ENCODE measurements around the gene RNF128. TPM values are rescaled to one million over a fixed set of nuclear protein-coding genes. Genes with fewer than 3 reads are reported as not detected.

Gene RNF128
- total and polyA plus RNA-seq, 2 donors (not counting 1 experiment from before 2014, with no cell fraction given), result not detected

GRCh38 chrX:106718709-106719108 is 7.8 kb upstream of the RNF128 start:
- H3K4me1 ChIP-seq (ENCODE audit: control insufficient read depth in 2 of 2, insufficient read depth in 2 of 2, low read length in 2 of 2), result no peaks in the 10 kb centered on the region
- H3K36me3 ChIP-seq (replicated peaks in 1 of 2; ENCODE audit: control extremely low read depth in 1 of 2, control insufficient read depth in 1 of 2, extremely low read depth in 1 of 2, insufficient read depth in 2 of 2, low read length in 1 of 2), result no peaks in the 10 kb centered on the region
- Mint-ChIP-seq H3K4me3 (no peak overlapping the region), H3K27me3 (peaks cover 3% of the 10 kb centered on the region), H3K4me1 (no peaks in the 10 kb centered on the region), H3K9me3 (ENCODE audit: insufficient read depth) (no peaks in the 10 kb centered on the region), H3K27ac (no peak overlapping the region)
- intact Hi-C loops (cut with micrococcal nuclease), result no loop called here
- no peak for TF ChIP-seq EZH2 (IDR thresholded peaks at IDR 0.05; ENCODE audit: borderline replicate concordance, insufficient read depth, low read depth, low read length, poor library complexity, severe bottlenecking)
- TF ChIP-seq CTCF (IDR thresholded peaks at IDR 0.05), result no peak
- no CpG with 5 or more reads among the region's 4 CpGs for WGBS (ENCODE audit: insufficient coverage)
- no peak for DNase-seq
- H3K79me2 ChIP-seq (ENCODE audit: control insufficient read depth, insufficient read depth, low read length), result no peaks in the 10 kb centered on the region
- no peak for ATAC-seq (ENCODE audit: low read depth)
- no peaks in the 10 kb centered on the region for H3K9me3 ChIP-seq (ENCODE audit: control extremely low read depth in 1 of 3, control insufficient read depth in 2 of 3, insufficient read depth in 1 of 3, low read length in 2 of 3)
- H3K9ac ChIP-seq (ENCODE audit: low read length), result no peak overlapping the region
- no peaks in the 10 kb centered on the region for H3K27me3 ChIP-seq (replicated peaks in 1 of 4; ENCODE audit: control extremely low read depth in 1 of 4, control insufficient read depth in 3 of 4, insufficient read depth in 4 of 4, low read length in 3 of 4)
- H3K4me2 ChIP-seq (replicated peaks; ENCODE audit: low read depth, low read length, poor library complexity, severe bottlenecking), result no peak overlapping the region
- ChIA-PET POLR2A (no interaction called here), CTCF (no interaction called here)
- no peaks in the 10 kb centered on the region for H4K20me1 ChIP-seq (ENCODE audit: control insufficient read depth, insufficient read depth, low read length, poor library complexity, severe bottlenecking)
- no peak overlapping the region for H3K27ac ChIP-seq (ENCODE audit: low read length in 2 of 2)
- H2AFZ ChIP-seq (ENCODE audit: insufficient read depth, low read depth, low read length, poor library complexity, severe bottlenecking), result no peak overlapping the region
- no peak overlapping the region for H3K4me3 ChIP-seq (ENCODE audit: control extremely low read depth in 1 of 5, extremely low read depth in 1 of 5, insufficient read depth in 1 of 5, low read depth in 2 of 5, low read length in 4 of 5)

GRCh38 chrX:106725931-106726330 is 570 bp upstream of the RNF128 start:
- H3K4me2 ChIP-seq (replicated peaks; ENCODE audit: low read depth, low read length, poor library complexity, severe bottlenecking), result peak overlapping the region; percentile 30
- Mint-ChIP-seq H3K27ac (no peak overlapping the region), H3K4me3 (peak overlapping the region; percentile 40), H3K9me3 (ENCODE audit: insufficient read depth) (no peaks in the 10 kb centered on the region), H3K27me3 (peaks cover 20% of the 10 kb centered on the region), H3K4me1 (peaks cover 9% of the 10 kb centered on the region)
- H3K4me1 ChIP-seq (ENCODE audit: control insufficient read depth in 2 of 2, insufficient read depth in 2 of 2, low read length in 2 of 2), result no peaks in the 10 kb centered on the region
- no peak overlapping the region for H3K9ac ChIP-seq (ENCODE audit: low read length)
- H3K79me2 ChIP-seq (ENCODE audit: control insufficient read depth, insufficient read depth, low read length), result no peaks in the 10 kb centered on the region
- WGBS (ENCODE audit: insufficient coverage), result 0% methylated on average over 1 of the region's 8 CpGs
- no peaks in the 10 kb centered on the region for H3K9me3 ChIP-seq (ENCODE audit: control extremely low read depth in 1 of 3, control insufficient read depth in 2 of 3, insufficient read depth in 1 of 3, low read length in 2 of 3)
- no peak overlapping the region for H3K4me3 ChIP-seq (ENCODE audit: control extremely low read depth in 1 of 5, extremely low read depth in 1 of 5, insufficient read depth in 1 of 5, low read depth in 2 of 5, low read length in 4 of 5)
- TF ChIP-seq CTCF (IDR thresholded peaks at IDR 0.05) (no peak), EZH2 (IDR thresholded peaks at IDR 0.05; ENCODE audit: borderline replicate concordance, insufficient read depth, low read depth, low read length, poor library complexity, severe bottlenecking) (no peak)
- ChIA-PET POLR2A (no interaction called here), CTCF (no interaction called here)
- DNase-seq (no peak), ATAC-seq (ENCODE audit: low read depth) (no peak)
- no peak overlapping the region for H3K27ac ChIP-seq (ENCODE audit: low read length in 2 of 2)
- H3K36me3 ChIP-seq (replicated peaks in 1 of 2; ENCODE audit: control extremely low read depth in 1 of 2, control insufficient read depth in 1 of 2, extremely low read depth in 1 of 2, insufficient read depth in 2 of 2, low read length in 1 of 2), result no peaks in the 10 kb centered on the region
- H2AFZ ChIP-seq (ENCODE audit: insufficient read depth, low read depth, low read length, poor library complexity, severe bottlenecking), result peak overlapping the region; percentile 26
- no peaks in the 10 kb centered on the region for H4K20me1 ChIP-seq (ENCODE audit: control insufficient read depth, insufficient read depth, low read length, poor library complexity, severe bottlenecking)
- peaks cover 0 to 10% (median 5%) of the 10 kb centered on the region in 4 experiments for H3K27me3 ChIP-seq (replicated peaks in 1 of 4; ENCODE audit: control extremely low read depth in 1 of 4, control insufficient read depth in 3 of 4, insufficient read depth in 4 of 4, low read length in 3 of 4)
- intact Hi-C loops (cut with micrococcal nuclease), result no loop called here

Data from B cell (primary cell).